ENCODE results near the gene FRRS1L. TPM values are rescaled to one million over a fixed set of nuclear protein-coding genes. Genes with fewer than 3 reads are reported as not detected.

The FRRS1L gene
- polyA plus RNA-seq, 4 donors = under 0.01 to 9.6 (median 0.85) TPM; not detected in 1

GRCh38 chr9:109087795-109088194 is 79.3 kb downstream of the FRRS1L start:
- H3K36me3 ChIP-seq (ENCODE audit: control insufficient read depth in 3 of 3, insufficient read depth in 2 of 3, low read depth in 1 of 3, low read length in 3 of 3) = peaks cover 2 to 35% (median 17%) of the 10 kb centered on the region in 3 donors
- H3K27me3 ChIP-seq (ENCODE audit: control insufficient read depth in 3 of 3, insufficient read depth in 3 of 3, low read length in 3 of 3) = no peaks in the 10 kb centered on the region

GRCh38 chr9:109086221-109086620 is 80.8 kb downstream of the FRRS1L start:
- DNase-seq = no peak
- WGBS, 3 donors = 87 to 97% (median 93%) methylated on average over 3 of the region's 3 CpGs
- H3K4me1 ChIP-seq (ENCODE audit: control insufficient read depth in 3 of 3, insufficient read depth in 2 of 3, low read depth in 1 of 3, low read length in 2 of 3) = peaks cover 0 to 6% (median 0%) of the 10 kb centered on the region in 3 donors
- H3K9me3 ChIP-seq (ENCODE audit: control insufficient read depth in 2 of 2, insufficient read depth in 1 of 2, low read depth in 1 of 2, low read length in 1 of 2) = no peaks in the 10 kb centered on the region
- H3K4me3 ChIP-seq (ENCODE audit: low read depth in 1 of 3, low read length in 3 of 3) = no peak overlapping the region
- no peak for FAIRE-seq
- no peaks in the 10 kb centered on the region for H3K27me3 ChIP-seq (ENCODE audit: control insufficient read depth in 3 of 3, insufficient read depth in 3 of 3, low read length in 3 of 3)
- no peak overlapping the region for H3K27ac ChIP-seq (ENCODE audit: low read depth in 1 of 3, low read length in 2 of 3)
- peaks cover 2 to 35% (median 15%) of the 10 kb centered on the region in 3 donors for H3K36me3 ChIP-seq (ENCODE audit: control insufficient read depth in 3 of 3, insufficient read depth in 2 of 3, low read depth in 1 of 3, low read length in 3 of 3)

More at GRCh38 chr9:109087795-109088194, 79.3 kb downstream of the FRRS1L start:
- Histone ChIP-seq H3K4me3 (ENCODE audit: low read depth in 1 of 3, low read length in 3 of 3) (no peak overlapping the region), H3K4me1 (ENCODE audit: control insufficient read depth in 3 of 3, insufficient read depth in 2 of 3, low read depth in 1 of 3, low read length in 2 of 3) (no peaks in the 10 kb centered on the region), H3K27ac (ENCODE audit: low read depth in 1 of 3, low read length in 2 of 3) (no peak overlapping the region), H3K9me3 (ENCODE audit: control insufficient read depth in 2 of 2, insufficient read depth in 1 of 2, low read depth in 1 of 2, low read length in 1 of 2) (no peaks in the 10 kb centered on the region)
- DNase-seq = no peak
- FAIRE-seq = no peak
- WGBS, 3 donors = 93 to 98% (median 97%) methylated on average over 2 of the region's 2 CpGs

- FAIRE-seq (no peak), DNase-seq (no peak)
- Histone ChIP-seq H3K36me3 (ENCODE audit: control insufficient read depth in 3 of 3, insufficient read depth in 2 of 3, low read depth in 1 of 3, low read length in 3 of 3) (peaks cover 2 to 30% (median 12%) of the 10 kb centered on the region in 3 donors), H3K4me1 (ENCODE audit: control insufficient read depth in 3 of 3, insufficient read depth in 2 of 3, low read depth in 1 of 3, low read length in 2 of 3) (peaks cover 0 to 6% (median 0%) of the 10 kb centered on the region in 3 donors), H3K27ac (ENCODE audit: low read depth in 1 of 3, low read length in 2 of 3) (no peak overlapping the region), H3K4me3 (ENCODE audit: low read depth in 1 of 3, low read length in 3 of 3) (no peak overlapping the region), H3K9me3 (ENCODE audit: control insufficient read depth in 2 of 2, insufficient read depth in 1 of 2, low read depth in 1 of 2, low read length in 1 of 2) (no peaks in the 10 kb centered on the region), H3K27me3 (ENCODE audit: control insufficient read depth in 3 of 3, insufficient read depth in 3 of 3, low read length in 3 of 3) (no peaks in the 10 kb centered on the region)
These were observed 81.5 kb downstream of the FRRS1L start for GRCh38 chr9:109085510-109085909.

- Histone ChIP-seq H3K9me3 (ENCODE audit: control insufficient read depth in 2 of 2, insufficient read depth in 1 of 2, low read depth in 1 of 2, low read length in 1 of 2) (no peaks in the 10 kb centered on the region), H3K36me3 (ENCODE audit: control insufficient read depth in 3 of 3, insufficient read depth in 2 of 3, low read depth in 1 of 3, low read length in 3 of 3) (peaks cover 2 to 20% (median 11%) of the 10 kb centered on the region in 3 donors), H3K27ac (ENCODE audit: low read depth in 1 of 3, low read length in 2 of 3) (no peak overlapping the region), H3K4me1 (ENCODE audit: control insufficient read depth in 3 of 3, insufficient read depth in 2 of 3, low read depth in 1 of 3, low read length in 2 of 3) (peaks cover 0 to 6% (median 0%) of the 10 kb centered on the region in 3 donors), H3K27me3 (ENCODE audit: control insufficient read depth in 3 of 3, insufficient read depth in 3 of 3, low read length in 3 of 3) (no peaks in the 10 kb centered on the region), H3K4me3 (ENCODE audit: low read depth in 1 of 3, low read length in 3 of 3) (no peak overlapping the region)
- DNase-seq (no peak), FAIRE-seq (no peak)
- WGBS, 3 donors = 92 to 96% (median 95%) methylated on average over 4 of the region's 4 CpGs
These were observed 83.1 kb downstream of the FRRS1L start for GRCh38 chr9:109083813-109084405.

- H3K9me3 ChIP-seq (ENCODE audit: control insufficient read depth in 2 of 2, insufficient read depth in 1 of 2, low read depth in 1 of 2, low read length in 1 of 2) = no peaks in the 10 kb centered on the region
- H3K4me1 ChIP-seq (ENCODE audit: control insufficient read depth in 3 of 3, insufficient read depth in 2 of 3, low read depth in 1 of 3, low read length in 2 of 3) = peaks cover 0 to 6% (median 0%) of the 10 kb centered on the region in 3 donors
- FAIRE-seq (no peak), DNase-seq (no peak)
- no peak overlapping the region for H3K27ac ChIP-seq (ENCODE audit: low read depth in 1 of 3, low read length in 2 of 3)
- WGBS, 3 donors = 53 to 73% (median 56%) methylated on average over 7 of the region's 7 CpGs
- no peak overlapping the region for H3K4me3 ChIP-seq (ENCODE audit: low read depth in 1 of 3, low read length in 3 of 3)
- H3K27me3 ChIP-seq (ENCODE audit: control insufficient read depth in 3 of 3, insufficient read depth in 3 of 3, low read length in 3 of 3) = no peaks in the 10 kb centered on the region
- H3K36me3 ChIP-seq (ENCODE audit: control insufficient read depth in 3 of 3, insufficient read depth in 2 of 3, low read depth in 1 of 3, low read length in 3 of 3) = peaks cover 2 to 14% (median 14%) of the 10 kb centered on the region in 3 donors
These were observed 83.9 kb downstream of the FRRS1L start for GRCh38 chr9:109083141-109083540.

GRCh38 chr9:109082091-109082620 is 84.9 kb downstream of the FRRS1L start:
- peaks cover 0 to 6% (median 0%) of the 10 kb centered on the region in 3 donors for H3K4me1 ChIP-seq (ENCODE audit: control insufficient read depth in 3 of 3, insufficient read depth in 2 of 3, low read depth in 1 of 3, low read length in 2 of 3)
- peaks cover 2 to 12% (median 12%) of the 10 kb centered on the region in 3 donors for H3K36me3 ChIP-seq (ENCODE audit: control insufficient read depth in 3 of 3, insufficient read depth in 2 of 3, low read depth in 1 of 3, low read length in 3 of 3)
- FAIRE-seq (no peak), DNase-seq (no peak)
- no peaks in the 10 kb centered on the region for H3K9me3 ChIP-seq (ENCODE audit: control insufficient read depth in 2 of 2, insufficient read depth in 1 of 2, low read depth in 1 of 2, low read length in 1 of 2)
- no peaks in the 10 kb centered on the region for H3K27me3 ChIP-seq (ENCODE audit: control insufficient read depth in 3 of 3, insufficient read depth in 3 of 3, low read length in 3 of 3)
- no peak overlapping the region for H3K4me3 ChIP-seq (ENCODE audit: low read depth in 1 of 3, low read length in 3 of 3)
- WGBS, 3 donors = 12 to 46% (median 34%) methylated on average over 2 of the region's 2 CpGs
- H3K27ac ChIP-seq (ENCODE audit: low read depth in 1 of 3, low read length in 2 of 3) = no peak overlapping the region

Other genes starting within 250 kb of the FRRS1L start
- 10 to 100 TPM in 2 of 4 donors, 1 to 10 TPM in 2; 3.8 to 24.6 (median 11.4) TPM for gene ELP1, start 233.1 kb downstream of the FRRS1L start, polyA plus RNA-seq
- gene ABITRAM, start 232.8 kb downstream of the FRRS1L start, polyA plus RNA-seq = 10 to 100 TPM; 13.2 to 26.8 (median 19.1) TPM
- 10 to 100 TPM in 3 of 4 donors, 1 to 10 TPM in 1; 7.8 to 26.6 (median 20.8) TPM for gene CTNNAL1, start 153.8 kb downstream of the FRRS1L start, polyA plus RNA-seq
- 10 to 100 TPM in 2 of 4 donors, 1 to 10 TPM in 2; 4.3 to 54.0 (median 9.8) TPM for gene TMEM245, start 47.3 kb downstream of the FRRS1L start, polyA plus RNA-seq
- 100 to 1,000 TPM in 1 of 4 donors, 10 to 100 TPM in 3; 22.1 to 126 (median 67.7) TPM for gene EPB41L4B, start 153.8 kb upstream of the FRRS1L start, polyA plus RNA-seq

Data from small intestine (tissue), 7 donors.